HepG2 (cell line): ENCODE data around the gene SH2D3A. TPM values are rescaled to one million over a fixed set of nuclear protein-coding genes. Genes with fewer than 3 reads are reported as not detected.

Experiments used
- ATF7 ChIP-seq, 2 experiments: fragments of 450-650 bp in 1 of 2; sonication (generic) in 1 of 2; formaldehyde crosslinking in 1 of 2; IDR thresholded peaks; 2 replicates each; pipeline versions ENCODE4 v1.4.0 to v1.6.1; 2016 to 2020; ENCODE audit warnings: antibody characterized with exemption in 1 of 2, mild to moderate bottlenecking in 1 of 2, missing genetic modification reagents in 1 of 2
- EEA1 ChIP-seq: sonication (generic); formaldehyde crosslinking; IDR thresholded peaks from 2 replicates; pipeline ENCODE4 v1.5.1; 2020; ENCODE audit warnings: mild to moderate bottlenecking, missing genetic modification reagents, borderline replicate concordance
- ETV6 ChIP-seq: sonication (generic); formaldehyde crosslinking; conservative IDR thresholded peaks from 2 replicates; pipeline ENCODE4 v1.4.0; 2020; ENCODE audit warnings: missing genetic modification reagents
- FOXA1 ChIP-seq, 2 experiments: fragments of 450-650 bp in 1 of 2; sonication (generic) in 1 of 2; formaldehyde crosslinking in 1 of 2; IDR thresholded peaks; 2 replicates each; pipeline versions ENCODE4 v1.4.0 to v1.6.1; 2016 to 2020; ENCODE audit warnings: missing genetic modification reagents in 1 of 2
- FOXA3 ChIP-seq: IDR thresholded peaks from 2 replicates; pipeline ENCODE4 v1.6.1; 2016; ENCODE audit warnings: missing genetic modification reagents, missing compliant biosample characterization
- HNRNPLL ChIP-seq: fragments of 200-400 bp; formaldehyde crosslinking; IDR thresholded peaks from 2 replicates; pipeline ENCODE4 v1.6.1; 2017; ENCODE audit warnings: mild to moderate bottlenecking, low read depth, low read length; ENCODE audit not compliant: poor library complexity, severe bottlenecking
- NR3C1 ChIP-seq: sonication (generic); formaldehyde crosslinking; IDR thresholded peaks from 2 replicates; pipeline ENCODE4 v1.4.0; 2020; ENCODE audit warnings: missing genetic modification reagents
- POLR2AphosphoS5 ChIP-seq: IDR thresholded peaks from 2 replicates; pipeline ENCODE4 v1.6.1; 2012; ENCODE audit warnings: low read depth, low read length
- RBM39 ChIP-seq: fragments of 200-400 bp; formaldehyde crosslinking; IDR thresholded peaks from one replicate; pipeline ENCODE4 v1.6.1; 2018; ENCODE audit warnings: antibody characterized with exemption, mild to moderate bottlenecking, low read depth, low read length; ENCODE audit not compliant: poor library complexity, severe bottlenecking
- SMARCE1 ChIP-seq: fragments of 450-650 bp; IDR thresholded peaks from 2 replicates; pipeline ENCODE4 v1.6.1; 2017; ENCODE audit warnings: borderline replicate concordance
- SP140L ChIP-seq: sonication (generic); formaldehyde crosslinking; IDR thresholded peaks from 2 replicates; pipeline ENCODE4 v1.4.0; 2020; ENCODE audit warnings: missing genetic modification reagents, borderline replicate concordance
- ZFY ChIP-seq: sonication (generic); formaldehyde crosslinking; IDR thresholded peaks from 2 replicates; pipeline ENCODE4 v1.4.0; 2020; ENCODE audit warnings: missing genetic modification reagents
- ZKSCAN5 ChIP-seq: sonication (generic); formaldehyde crosslinking; IDR thresholded peaks from 2 replicates; pipeline ENCODE4 v1.5.1; 2020; ENCODE audit warnings: mild to moderate bottlenecking, missing genetic modification reagents
- ZNF331 ChIP-seq: sonication (generic); formaldehyde crosslinking; IDR thresholded peaks from 2 replicates; pipeline ENCODE4 v1.4.0; 2020; ENCODE audit warnings: missing genetic modification reagents
- ZNF552 ChIP-seq: sonication (generic); formaldehyde crosslinking; IDR thresholded peaks from 2 replicates; pipeline ENCODE4 v1.9.0; 2022; ENCODE audit warnings: missing genetic modification reagents, mild to moderate bottlenecking, borderline replicate concordance
- ZNF879 ChIP-seq: sonication (generic); formaldehyde crosslinking; IDR thresholded peaks from 2 replicates; pipeline ENCODE4 v1.8.1; 2023; ENCODE audit warnings: missing genetic modification reagents
- polyA plus RNA-seq, 8 experiments: library from polyadenylated mRNA; depleted of rRNA in 3 of 8; stranded (reverse) in 7 of 8; unstranded in 1 of 8; fragments of >200 nt; fragmentation: Illumina TruSeq in 4 of 8; extraction: Trizol in 4 of 8; gene quantifications; 2 replicates each; pipeline versions ENCODE4 v1.2.1 to v1.2.3, GENCODE V29; 2011 to 2016; ENCODE audit warnings: low read depth in 4 of 8, missing spikeins in 1 of 8, mixed read lengths in 1 of 8; ENCODE audit not compliant: insufficient read depth in 1 of 8
- total RNA-seq, 5 experiments: library from RNA; depleted of rRNA; stranded (reverse); fragments of >200 nt; fragmentation: Illumina TruSeq; extraction: Trizol; gene quantifications; 2 replicates each; pipeline ENCODE4 v1.2.3, GENCODE V29; 2016; ENCODE audit warnings: low read depth in 1 of 5
- TF ChIP-seq, protein P1 (sequence below): sonication (generic); formaldehyde crosslinking; IDR thresholded peaks from 2 replicates; pipeline ENCODE4 v1.4.0; 2020; ENCODE audit warnings: missing genetic modification reagents, borderline replicate concordance
- TF ChIP-seq, protein P2 (sequence below): sonication (generic); formaldehyde crosslinking; IDR thresholded peaks from 2 replicates; pipeline ENCODE4 v1.9.0; 2021; ENCODE audit warnings: missing genetic modification reagents, borderline replicate concordance
- TF ChIP-seq, protein P3 (sequence below): sonication (generic); formaldehyde crosslinking; IDR thresholded peaks from 2 replicates; pipeline ENCODE4 v1.8.0; 2022; ENCODE audit warnings: missing genetic modification reagents, low read depth, mild to moderate bottlenecking, borderline replicate concordance
- TF ChIP-seq, protein P4 (sequence below): sonication (generic); formaldehyde crosslinking; IDR thresholded peaks from 2 replicates; pipeline ENCODE4 v1.4.0; 2020; ENCODE audit warnings: missing genetic modification reagents

Gene SH2D3A
- total and polyA plus RNA-seq, 2 of the 13 experiments (the other 11 are each of a cell fraction or from before 2014, with no cell fraction given), result 1.0 to 2.2 TPM

DNA sequence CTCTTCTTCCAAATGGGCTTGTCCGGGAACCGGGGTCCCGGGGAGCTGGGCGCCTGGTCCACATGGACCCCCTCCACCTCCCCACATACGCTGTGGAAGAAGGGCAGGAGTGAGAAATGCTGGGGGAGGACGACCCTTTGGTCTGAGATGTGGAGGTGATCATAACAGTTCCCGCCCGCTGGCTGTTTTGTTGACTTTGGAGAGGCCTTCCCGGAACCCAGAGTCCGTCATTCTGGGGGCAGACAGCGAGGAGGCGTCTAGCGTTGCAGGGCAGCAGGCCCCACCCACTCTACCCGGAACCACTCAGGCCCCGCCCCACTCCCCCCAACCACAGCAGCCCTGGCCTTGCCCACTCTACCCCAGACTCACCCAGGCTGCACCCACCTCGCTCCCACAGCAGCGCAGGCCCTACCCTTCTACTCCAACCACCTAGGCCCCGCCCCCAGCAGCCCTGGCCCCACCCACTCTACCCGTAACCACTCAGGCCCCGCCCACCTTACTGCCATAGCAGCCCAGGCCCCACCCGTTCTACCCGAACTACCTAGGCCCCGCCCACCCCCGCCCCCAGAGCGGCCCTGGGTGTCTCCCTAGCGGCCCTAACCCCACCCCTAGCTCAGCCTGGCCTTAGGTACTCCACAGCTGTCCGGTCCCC is 37.0 kb downstream of the SH2D3A start (continued):
- TF ChIP-seq FOXA1 (IDR thresholded peaks at IDR 0.05) (no peak), FOXA1 (CRISPR knock-in tag; IDR thresholded peaks at IDR 0.05) (peak; percentile 83), HNRNPLL (peak; percentile 25), FOXA3 (CRISPR knock-in tag) (peak; percentile 90), ZNF331 (CRISPR knock-in tag) (peak; percentile 64; the same call in 1 of the 2 replicates), SP140L (CRISPR knock-in tag) (no peak), EEA1 (CRISPR knock-in tag) (no peak), ZNF552 (CRISPR knock-in tag) (peak; percentile 44; the same call in 1 of the 2 replicates), ATF7 (IDR thresholded peaks at IDR 0.05) (no peak), ATF7 (CRISPR knock-in tag; IDR thresholded peaks at IDR 0.05) (no peak), ZFY (CRISPR knock-in tag) (peak; percentile 63), RBM39 (peak; percentile 80), ZKSCAN5 (CRISPR knock-in tag) (peak; percentile 96), SMARCE1 (no peak), ZNF879 (CRISPR knock-in tag) (no peak), NR3C1 (no peak), POLR2AphosphoS5 (peak; percentile 61; the same call in 1 of the 2 replicates), ETV6 (no peak)
- TF ChIP-seq, protein P1, sequence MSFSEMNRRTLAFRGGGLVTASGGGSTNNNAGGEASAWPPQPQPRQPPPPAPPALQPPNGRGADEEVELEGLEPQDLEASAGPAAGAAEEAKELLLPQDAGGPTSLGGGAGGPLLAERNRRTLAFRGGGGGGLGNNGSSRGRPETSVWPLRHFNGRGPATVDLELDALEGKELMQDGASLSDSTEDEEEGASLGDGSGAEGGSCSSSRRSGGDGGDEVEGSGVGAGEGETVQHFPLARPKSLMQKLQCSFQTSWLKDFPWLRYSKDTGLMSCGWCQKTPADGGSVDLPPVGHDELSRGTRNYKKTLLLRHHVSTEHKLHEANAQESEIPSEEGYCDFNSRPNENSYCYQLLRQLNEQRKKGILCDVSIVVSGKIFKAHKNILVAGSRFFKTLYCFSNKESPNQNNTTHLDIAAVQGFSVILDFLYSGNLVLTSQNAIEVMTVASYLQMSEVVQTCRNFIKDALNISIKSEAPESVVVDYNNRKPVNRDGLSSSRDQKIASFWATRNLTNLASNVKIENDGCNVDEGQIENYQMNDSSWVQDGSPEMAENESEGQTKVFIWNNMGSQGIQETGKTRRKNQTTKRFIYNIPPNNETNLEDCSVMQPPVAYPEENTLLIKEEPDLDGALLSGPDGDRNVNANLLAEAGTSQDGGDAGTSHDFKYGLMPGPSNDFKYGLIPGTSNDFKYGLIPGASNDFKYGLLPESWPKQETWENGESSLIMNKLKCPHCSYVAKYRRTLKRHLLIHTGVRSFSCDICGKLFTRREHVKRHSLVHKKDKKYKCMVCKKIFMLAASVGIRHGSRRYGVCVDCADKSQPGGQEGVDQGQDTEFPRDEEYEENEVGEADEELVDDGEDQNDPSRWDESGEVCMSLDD (CRISPR knock-in tag), result peak; percentile 70; the same call in 1 of the 2 replicates
- TF ChIP-seq, protein P2, sequence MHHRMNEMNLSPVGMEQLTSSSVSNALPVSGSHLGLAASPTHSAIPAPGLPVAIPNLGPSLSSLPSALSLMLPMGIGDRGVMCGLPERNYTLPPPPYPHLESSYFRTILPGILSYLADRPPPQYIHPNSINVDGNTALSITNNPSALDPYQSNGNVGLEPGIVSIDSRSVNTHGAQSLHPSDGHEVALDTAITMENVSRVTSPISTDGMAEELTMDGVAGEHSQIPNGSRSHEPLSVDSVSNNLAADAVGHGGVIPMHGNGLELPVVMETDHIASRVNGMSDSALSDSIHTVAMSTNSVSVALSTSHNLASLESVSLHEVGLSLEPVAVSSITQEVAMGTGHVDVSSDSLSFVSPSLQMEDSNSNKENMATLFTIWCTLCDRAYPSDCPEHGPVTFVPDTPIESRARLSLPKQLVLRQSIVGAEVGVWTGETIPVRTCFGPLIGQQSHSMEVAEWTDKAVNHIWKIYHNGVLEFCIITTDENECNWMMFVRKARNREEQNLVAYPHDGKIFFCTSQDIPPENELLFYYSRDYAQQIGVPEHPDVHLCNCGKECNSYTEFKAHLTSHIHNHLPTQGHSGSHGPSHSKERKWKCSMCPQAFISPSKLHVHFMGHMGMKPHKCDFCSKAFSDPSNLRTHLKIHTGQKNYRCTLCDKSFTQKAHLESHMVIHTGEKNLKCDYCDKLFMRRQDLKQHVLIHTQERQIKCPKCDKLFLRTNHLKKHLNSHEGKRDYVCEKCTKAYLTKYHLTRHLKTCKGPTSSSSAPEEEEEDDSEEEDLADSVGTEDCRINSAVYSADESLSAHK (CRISPR knock-in tag), result no peak
- TF ChIP-seq, protein P3, sequence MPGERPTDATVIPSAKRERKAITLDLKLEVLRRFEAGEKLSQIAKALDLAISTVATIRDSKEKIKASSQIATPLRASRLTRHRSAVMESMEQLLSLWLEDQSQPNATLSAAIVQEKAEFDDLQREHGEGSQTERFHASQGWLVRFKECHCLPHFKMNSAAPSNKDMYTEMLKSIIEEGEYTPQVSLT, result no peak
- TF ChIP-seq, protein P4, sequence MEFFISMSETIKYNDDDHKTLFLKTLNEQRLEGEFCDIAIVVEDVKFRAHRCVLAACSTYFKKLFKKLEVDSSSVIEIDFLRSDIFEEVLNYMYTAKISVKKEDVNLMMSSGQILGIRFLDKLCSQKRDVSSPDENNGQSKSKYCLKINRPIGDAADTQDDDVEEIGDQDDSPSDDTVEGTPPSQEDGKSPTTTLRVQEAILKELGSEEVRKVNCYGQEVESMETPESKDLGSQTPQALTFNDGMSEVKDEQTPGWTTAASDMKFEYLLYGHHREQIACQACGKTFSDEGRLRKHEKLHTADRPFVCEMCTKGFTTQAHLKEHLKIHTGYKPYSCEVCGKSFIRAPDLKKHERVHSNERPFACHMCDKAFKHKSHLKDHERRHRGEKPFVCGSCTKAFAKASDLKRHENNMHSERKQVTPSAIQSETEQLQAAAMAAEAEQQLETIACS, result no peak
